ENCODE results near the gene ATP6V1F.

Gene ATP6V1F

DNA sequence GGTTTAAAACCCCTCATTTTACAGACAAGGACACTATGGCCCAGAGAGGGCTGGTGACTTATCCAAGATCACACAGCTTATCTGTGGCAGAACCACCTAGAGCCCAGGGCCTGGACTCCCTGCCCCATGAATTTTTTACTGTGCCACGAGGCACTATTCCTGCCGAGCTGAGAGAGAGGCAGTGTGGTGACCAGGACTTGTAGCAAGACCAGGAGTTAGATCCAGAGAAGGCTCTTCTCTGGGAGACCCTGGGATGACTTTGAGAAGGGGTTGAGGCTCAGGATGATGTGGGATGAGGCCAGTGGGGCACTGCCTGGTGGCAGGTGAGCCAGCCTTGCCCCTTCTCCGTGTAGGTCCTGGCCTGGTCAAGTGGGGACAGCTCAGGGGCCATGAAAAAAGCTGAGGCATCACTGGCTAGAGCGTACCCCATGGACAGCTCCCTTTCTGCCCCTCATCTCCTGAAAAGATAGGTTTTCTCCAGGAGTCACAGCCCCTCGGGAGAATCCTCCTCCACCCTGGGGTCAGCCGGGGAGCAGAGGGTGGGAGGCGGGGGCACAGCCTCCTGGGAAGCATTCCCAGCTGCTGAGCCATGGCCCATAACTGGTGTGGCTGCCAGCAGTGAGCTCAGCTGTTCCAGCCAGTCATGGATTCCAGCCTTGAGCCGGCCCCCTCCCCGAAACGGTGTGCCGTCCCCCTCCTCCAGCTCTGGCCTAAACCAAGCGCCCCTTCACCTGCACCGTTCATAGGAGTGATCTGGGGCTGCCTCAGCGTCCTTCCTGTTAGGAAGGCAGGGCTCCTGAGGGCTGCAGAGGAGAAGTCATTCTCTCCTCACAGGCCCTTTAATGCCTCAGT, 26.6 kb upstream of the ATP6V1F start:
- no peak for DNase-seq

DNA sequence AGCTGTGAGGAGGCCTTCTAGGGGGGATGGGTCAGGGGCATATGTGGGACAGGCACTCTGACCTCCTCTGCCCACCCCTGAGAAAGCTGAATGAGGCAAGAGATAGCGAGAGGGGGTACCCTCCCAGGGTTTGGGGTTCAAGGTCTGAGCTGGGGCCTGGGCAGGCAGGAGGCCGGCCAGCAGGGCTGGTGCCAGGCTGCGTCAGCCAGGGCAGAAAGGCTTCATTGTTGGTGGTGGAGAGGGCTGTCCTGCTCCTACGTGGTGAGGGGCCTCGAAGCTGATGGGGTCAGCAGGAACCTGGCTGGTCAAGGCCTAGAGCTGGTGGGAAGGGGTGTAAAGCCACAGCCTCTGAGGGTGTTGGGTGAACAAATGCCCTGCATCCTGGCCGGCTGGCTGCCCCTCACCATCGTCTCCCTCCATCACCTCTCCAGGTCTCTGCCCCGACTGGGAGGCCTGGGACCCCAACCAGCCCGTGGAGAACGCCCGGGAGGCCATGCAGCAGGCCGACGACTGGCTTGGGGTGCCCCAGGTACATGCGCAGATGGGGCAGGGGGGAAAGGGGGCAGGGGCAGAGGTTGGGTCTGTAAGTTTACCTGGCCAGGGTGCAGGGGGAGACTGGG, 25.8 kb upstream of the ATP6V1F start:
- no peak for DNase-seq

GRCh38 chr7:128837521-128837921, 25.1 kb upstream of the ATP6V1F start:
- DNase-seq: no peak

DNA sequence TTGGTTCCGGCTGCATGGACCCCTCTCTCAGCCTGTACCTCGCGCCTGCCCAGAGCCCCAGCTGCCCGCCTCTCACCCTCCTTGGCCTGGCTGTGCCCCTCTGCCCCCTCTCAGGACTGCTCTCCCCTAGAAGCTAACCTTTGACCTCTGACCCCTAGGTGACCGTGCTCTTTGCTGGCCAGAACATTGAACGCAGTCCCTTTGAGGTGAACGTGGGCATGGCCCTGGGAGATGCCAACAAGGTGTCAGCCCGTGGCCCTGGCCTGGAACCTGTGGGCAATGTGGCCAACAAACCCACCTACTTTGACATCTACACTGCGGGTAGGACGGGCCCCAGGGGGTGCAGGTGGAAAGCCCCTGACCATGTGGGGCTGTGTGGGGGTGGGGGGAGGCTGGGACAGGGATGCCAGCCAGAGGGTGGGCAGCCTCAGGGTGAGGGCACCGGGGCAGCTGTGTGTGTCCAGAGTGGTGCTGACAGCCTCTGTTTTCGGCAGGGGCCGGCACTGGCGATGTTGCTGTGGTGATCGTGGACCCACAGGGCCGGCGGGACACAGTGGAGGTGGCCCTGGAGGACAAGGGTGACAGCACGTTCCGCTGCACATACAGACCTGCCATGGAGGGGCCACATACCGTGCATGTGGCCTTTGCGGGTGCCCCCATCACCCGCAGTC, 24.4 kb upstream of the ATP6V1F start:
- DNase-seq: no peak

- DNase-seq: no peak
Measured at GRCh38 chr7:128838981-128839731, 23.5 kb upstream of the ATP6V1F start.

DNA sequence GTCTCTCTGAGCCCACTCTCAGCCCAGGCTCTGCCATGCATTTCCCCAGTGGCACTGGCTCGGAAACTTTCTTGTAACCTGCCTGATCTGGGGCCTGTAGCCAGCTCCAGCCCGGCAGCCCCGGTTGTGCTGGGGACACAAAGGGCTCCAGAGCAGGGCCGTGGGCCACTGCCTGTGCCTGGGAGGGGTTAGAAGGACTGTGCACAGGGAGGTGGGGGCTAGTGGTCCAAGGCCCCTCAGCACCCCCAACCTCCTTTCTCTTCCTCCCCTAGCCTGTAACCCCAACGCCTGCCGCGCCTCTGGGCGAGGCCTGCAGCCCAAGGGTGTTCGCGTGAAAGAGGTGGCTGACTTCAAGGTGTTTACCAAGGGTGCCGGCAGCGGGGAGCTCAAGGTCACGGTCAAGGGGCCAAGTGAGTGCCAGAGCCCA, 22.9 kb upstream of the ATP6V1F start:
- no peak for DNase-seq

DNA sequence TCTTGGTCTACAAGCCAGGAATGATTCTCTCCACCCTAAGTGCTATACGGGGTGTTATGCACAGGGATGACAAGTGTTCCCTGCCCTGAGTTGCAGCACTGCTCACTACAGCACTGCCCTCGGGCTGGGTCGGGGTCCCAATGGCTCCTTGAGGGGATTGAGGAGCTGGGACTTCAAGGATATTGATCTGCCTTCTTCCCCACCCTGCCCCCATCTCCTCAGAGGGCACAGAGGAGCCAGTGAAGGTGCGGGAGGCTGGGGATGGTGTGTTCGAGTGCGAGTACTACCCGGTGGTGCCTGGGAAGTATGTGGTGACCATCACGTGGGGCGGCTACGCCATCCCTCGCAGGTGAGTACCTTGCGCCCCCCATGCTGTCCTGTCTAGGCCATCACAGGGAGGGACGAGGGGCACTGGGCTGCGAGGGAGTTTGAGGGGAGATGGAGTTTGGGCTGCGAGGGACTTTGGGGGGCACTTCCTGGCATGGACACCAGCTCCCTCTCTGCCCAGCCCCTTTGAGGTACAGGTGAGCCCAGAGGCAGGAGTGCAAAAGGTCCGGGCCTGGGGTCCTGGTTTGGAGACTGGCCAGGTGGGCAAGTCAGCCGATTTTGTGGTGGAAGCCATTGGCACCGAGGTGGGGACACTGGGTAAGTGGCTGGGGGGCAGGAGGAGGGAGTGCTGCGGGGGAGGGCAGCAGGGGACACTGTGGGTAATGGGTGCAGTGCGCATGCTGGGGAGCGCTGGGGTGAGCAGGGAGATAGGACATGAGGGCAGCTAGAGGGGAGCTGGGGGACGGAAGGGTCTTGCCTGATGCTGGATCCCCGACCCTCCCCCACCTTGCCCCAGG, 22.1 kb upstream of the ATP6V1F start:
- DNase-seq: no peak

DNA sequence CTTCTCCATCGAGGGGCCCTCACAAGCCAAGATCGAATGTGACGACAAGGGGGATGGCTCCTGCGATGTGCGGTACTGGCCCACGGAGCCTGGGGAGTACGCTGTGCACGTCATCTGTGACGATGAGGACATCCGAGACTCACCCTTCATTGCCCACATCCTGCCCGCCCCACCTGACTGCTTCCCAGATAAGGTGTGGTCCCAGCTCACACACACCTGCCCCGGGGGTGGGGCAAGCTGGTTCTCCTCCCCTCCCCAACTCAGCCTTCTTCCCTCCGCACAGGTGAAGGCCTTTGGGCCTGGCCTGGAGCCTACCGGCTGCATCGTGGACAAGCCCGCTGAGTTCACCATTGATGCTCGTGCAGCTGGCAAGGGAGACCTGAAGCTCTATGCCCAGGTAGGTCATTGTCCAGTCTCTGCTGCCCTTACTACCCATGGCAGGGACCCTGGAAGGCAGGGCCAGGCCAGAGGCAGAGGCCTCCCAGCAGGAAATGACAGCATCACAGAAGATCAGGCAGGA, 21.4 kb upstream of the ATP6V1F start:
- DNase-seq: no peak

DNA sequence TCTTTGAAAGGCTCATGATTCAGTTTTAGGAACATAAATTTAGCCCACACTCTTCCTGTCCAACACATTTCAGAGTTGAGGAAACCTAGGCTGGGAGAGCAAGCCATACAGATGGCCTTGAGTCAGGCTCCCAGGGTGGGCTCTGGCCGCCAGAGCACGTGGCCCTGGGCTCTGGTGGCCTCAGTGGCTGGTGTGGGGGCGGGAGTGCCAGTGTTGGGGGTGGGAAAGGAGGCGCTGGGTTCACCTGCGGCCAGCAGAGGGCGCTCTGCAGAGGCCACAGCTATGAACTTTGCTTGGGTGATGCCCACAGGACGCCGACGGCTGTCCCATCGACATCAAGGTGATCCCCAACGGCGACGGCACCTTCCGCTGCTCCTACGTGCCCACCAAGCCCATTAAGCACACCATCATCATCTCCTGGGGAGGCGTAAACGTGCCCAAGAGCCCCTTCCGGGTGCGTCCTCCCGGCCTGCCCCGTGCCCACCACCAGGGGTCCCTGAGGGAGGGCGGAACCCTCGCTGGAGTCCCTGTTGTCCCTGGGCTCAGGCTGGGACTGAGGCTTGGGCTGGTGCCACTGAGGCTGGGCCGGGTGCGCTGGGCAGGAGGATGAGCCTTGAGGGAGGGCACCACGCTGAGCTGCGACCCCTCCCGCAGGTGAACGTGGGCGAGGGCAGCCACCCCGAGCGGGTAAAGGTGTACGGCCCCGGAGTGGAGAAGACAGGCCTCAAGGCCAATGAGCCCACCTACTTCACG, 20.6 kb upstream of the ATP6V1F start:
- DNase-seq: peak; percentile 76

DNA sequence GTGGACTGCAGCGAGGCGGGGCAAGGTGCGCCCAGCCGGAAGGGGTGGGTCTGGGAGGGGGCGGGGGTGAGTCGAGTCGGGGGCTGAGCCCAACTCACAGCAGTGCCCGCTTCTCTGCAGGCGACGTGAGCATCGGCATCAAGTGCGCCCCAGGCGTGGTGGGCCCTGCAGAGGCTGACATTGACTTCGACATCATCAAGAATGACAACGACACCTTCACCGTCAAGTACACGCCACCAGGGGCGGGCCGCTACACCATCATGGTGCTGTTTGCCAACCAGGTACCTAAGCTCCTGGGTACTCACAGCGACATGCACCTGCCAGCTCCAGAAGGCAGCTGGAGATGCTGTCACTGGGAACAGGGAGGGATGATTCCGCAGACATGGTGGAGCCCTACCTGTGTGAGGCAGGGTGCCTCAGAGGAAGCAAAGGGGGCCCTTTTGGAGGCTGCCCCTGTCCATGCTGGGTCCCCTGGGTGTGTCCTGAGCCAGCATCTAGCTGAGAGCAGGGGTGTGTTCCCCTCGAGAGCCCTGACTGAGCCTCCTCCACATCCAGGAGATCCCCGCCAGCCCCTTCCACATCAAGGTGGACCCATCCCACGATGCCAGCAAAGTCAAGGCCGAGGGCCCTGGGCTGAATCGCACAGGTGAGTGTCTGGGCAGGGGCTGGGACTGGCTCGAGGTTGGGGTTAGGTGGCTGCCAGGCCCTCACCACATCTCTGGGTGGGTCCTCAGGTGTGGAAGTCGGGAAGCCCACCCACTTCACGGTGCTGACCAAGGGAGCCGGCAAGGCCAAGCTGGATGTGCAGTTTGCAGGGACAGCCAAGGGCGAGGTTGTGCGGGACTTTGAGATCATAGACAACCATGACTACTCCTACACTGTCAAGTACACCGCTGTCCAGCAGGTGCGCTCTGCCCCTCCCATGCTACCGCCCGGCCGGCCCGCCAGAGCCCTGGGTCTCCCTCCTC, 19.7 kb upstream of the ATP6V1F start:
- DNase-seq: no peak

DNA sequence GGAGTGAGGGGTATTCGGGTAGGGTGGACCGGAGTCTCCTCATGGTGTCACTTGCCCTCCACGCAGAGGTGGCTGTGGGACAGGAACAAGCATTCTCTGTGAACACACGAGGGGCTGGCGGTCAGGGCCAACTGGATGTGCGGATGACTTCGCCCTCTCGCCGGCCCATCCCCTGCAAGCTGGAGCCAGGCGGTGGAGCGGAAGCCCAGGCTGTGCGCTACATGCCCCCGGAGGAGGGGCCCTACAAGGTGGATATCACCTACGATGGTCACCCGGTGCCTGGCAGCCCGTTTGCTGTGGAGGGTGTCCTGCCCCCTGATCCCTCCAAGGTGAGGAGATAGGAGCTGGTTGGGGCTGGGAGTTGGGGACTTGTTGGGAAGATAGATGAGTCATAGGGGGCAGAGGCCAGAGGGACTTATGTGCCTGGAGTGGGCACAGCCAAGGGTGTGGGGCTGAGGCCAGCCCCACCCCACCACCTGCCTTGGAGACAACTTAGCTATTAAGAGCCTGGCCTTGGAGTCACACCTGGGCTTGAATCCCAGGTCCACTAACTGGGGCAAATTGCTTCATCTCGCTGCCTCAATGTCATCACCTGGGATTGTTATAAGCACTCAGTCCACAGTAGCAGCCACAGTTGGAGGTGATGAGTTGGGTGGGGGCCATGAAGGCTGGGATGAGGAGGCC, 18.6 kb upstream of the ATP6V1F start:
- no peak for DNase-seq

- no peak for DNase-seq
Measured at GRCh38 chr7:128844777-128845311, 17.8 kb upstream of the ATP6V1F start.

- no peak for DNase-seq
Measured at GRCh38 chr7:128845475-128845874, 17.2 kb upstream of the ATP6V1F start.

DNA sequence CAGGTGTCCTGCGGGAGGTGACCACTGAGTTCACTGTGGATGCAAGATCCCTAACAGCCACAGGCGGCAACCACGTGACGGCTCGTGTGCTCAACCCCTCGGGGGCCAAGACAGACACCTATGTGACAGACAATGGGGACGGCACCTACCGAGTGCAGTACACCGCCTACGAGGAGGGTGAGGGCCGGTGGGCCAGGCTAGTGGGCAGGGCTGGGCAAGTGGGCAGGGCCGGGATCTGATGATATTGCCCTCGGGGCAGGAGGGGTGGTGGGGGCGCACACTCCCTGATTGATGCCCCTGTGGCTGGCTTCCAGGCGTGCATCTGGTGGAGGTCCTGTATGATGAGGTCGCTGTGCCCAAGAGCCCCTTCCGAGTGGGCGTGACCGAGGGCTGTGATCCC, 16.7 kb upstream of the ATP6V1F start:
- no peak for DNase-seq

DNA sequence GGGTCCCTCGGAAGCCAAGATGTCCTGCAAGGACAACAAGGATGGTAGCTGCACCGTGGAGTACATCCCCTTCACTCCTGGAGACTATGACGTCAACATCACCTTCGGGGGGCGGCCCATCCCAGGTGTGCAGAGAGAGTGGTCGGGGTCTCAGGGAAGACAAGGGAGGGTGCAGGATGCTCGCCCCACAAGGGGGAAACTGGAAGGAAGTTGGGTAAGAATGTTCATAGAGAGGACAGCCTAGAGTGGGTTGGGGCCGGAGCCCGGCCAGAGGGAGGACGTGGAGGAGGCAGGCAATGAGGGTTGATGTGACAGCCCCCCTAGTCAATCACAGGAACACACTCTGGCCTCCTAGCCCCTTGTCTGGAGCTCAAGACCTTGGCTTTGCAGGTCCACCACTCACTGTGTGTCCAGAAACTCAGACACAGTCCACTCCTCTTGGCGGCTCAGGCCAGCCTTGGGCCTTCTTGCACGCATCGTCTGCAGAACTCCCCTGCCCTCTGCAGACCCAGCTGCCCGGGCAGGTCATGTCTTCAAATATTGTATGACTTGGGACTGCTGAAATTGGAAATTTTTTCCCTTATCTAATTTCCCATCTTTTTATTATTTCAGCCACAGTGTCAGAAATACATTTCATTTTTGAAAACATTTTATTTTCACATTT, 15.7 kb upstream of the ATP6V1F start:
- DNase-seq: no peak

DNA sequence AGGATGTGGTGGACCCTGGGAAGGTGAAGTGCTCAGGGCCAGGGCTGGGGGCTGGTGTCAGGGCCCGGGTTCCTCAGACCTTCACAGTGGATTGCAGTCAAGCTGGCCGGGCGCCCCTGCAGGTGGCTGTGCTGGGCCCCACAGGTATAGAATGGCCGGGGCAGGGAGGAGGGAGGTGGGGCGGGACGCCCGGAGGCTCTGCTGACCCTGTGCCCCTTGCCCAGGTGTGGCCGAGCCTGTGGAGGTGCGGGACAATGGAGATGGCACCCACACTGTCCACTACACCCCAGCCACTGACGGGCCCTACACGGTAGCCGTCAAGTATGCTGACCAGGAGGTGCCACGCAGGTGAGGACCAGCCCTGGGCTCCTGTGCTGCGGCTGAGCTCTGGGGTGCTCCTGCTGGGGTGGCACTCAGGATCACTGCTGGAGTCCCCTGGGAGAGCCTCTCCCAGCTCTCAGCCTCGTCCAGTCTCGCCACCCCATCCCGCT, 14.9 kb upstream of the ATP6V1F start:
- DNase-seq: no peak

DNA sequence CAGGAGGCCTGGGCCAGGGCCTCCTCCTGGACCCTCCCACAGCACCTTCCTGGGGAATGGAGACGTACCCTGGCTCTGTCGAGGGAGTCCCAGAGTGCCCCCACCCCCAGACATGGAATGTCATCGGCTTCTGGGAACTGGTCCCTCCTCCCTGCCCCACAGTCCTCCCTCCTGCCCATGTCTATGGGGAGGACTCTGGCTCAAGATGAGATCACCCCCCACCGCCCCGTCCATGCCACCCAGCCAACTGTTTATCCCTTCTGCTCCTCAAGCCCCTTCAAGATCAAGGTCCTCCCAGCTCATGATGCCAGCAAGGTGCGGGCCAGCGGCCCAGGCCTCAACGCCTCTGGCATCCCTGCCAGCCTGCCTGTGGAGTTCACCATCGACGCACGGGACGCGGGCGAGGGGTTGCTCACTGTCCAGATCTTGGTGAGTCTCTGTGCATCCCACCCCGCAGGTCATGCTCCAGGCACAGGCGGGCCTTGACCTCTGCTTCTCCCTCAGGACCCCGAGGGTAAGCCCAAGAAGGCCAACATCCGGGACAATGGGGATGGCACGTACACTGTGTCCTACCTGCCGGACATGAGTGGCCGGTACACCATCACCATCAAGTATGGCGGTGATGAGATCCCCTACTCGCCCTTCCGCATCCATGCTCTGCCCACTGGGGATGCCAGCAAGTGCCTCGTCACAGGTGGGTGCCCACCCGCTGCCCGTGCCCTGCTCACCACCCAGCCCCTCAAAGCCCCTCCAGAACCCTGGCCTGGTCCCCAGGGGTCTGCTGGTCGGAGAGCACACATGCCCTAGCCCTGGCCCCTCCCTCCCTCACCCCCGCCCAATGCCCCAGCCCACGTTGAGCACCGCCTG, 14.1 kb upstream of the ATP6V1F start:
- no peak for DNase-seq
